GM12891 (cell line): ENCODE measurements around the gene STK24.
A peak's percentile ranks its signal among the peaks of the same experiment; 100 is the strongest.

ENCODE experiments used
- DNase-seq: peaks from one replicate; pipeline ENCODE4 v3.0.0; 2011; ENCODE audit warnings: low spot score; ENCODE audit not compliant: insufficient read length
- FAIRE-seq: peaks from 2 replicates; lab custom pipeline; 2011; peaks lifted over from hg19 to GRCh38; lab: Jason Lieb, UNC
- PAX5 ChIP-seq: IDR thresholded peaks from 2 replicates; pipeline ENCODE4 v1.6.1; 2011; ENCODE audit warnings: low read length, moderate library complexity, mild to moderate bottlenecking; ENCODE audit not compliant: insufficient read depth, severe bottlenecking
- POLR2A ChIP-seq: IDR thresholded peaks from 2 replicates; pipeline ENCODE4 v1.6.1; 2011; ENCODE audit warnings: low read depth, low read length, control low read depth
- POLR2AphosphoS5 ChIP-seq: IDR thresholded peaks from 2 replicates; pipeline ENCODE4 v1.6.1; 2011; ENCODE audit warnings: low read depth, low read length, control low read depth
- POU2F2 ChIP-seq: IDR thresholded peaks from 2 replicates; pipeline ENCODE4 v1.6.1; 2011; ENCODE audit warnings: low read depth, mild to moderate bottlenecking, control low read depth, low read length, moderate library complexity
- SPI1 ChIP-seq: IDR thresholded peaks from 2 replicates; pipeline ENCODE4 v1.6.1; 2011; ENCODE audit warnings: low read depth, low read length, control low read depth
- TAF1 ChIP-seq: IDR thresholded peaks from 2 replicates; pipeline ENCODE4 v1.6.1; 2011; ENCODE audit warnings: low read depth, low read length, control low read depth

STK24 gene

GRCh38 chr13:98459721-98460370 is 117.1 kb downstream of the STK24 start:
- DNase-seq (no peak), FAIRE-seq (no peak)
- no peak for TF ChIP-seq POLR2AphosphoS5

GRCh38 chr13:98459171-98459681 is 117.7 kb downstream of the STK24 start:
- TF ChIP-seq SPI1 = no peak
- TF ChIP-seq TAF1 = no peak
- no peak for TF ChIP-seq POLR2AphosphoS5
- TF ChIP-seq PAX5 = no peak
- TF ChIP-seq POLR2A = no peak
- TF ChIP-seq POU2F2 = no peak
- DNase-seq = no peak
- no peak for FAIRE-seq

- FAIRE-seq = no peak
- TF ChIP-seq PAX5 = no peak
- DNase-seq = no peak
These were observed 118.5 kb downstream of the STK24 start for GRCh38 chr13:98458431-98458830.

GRCh38 chr13:98457053-98457452 is 119.9 kb downstream of the STK24 start:
- DNase-seq (no peak), FAIRE-seq (no peak)
- TF ChIP-seq POLR2A = no peak
- no peak for TF ChIP-seq POLR2AphosphoS5
- no peak for TF ChIP-seq PAX5
- no peak for TF ChIP-seq TAF1
- TF ChIP-seq POU2F2 = no peak

- no peak for TF ChIP-seq POLR2AphosphoS5
- no peak for TF ChIP-seq POU2F2
- TF ChIP-seq SPI1 = no peak
- TF ChIP-seq PAX5 = no peak
- no peak for TF ChIP-seq POLR2A
- TF ChIP-seq TAF1 = no peak
- no peak for DNase-seq
- FAIRE-seq = no peak
These were observed 120.5 kb downstream of the STK24 start for GRCh38 chr13:98456413-98456845.

GRCh38 chr13:98454389-98454881 is 122.5 kb downstream of the STK24 start:
- FAIRE-seq (no peak), DNase-seq (no peak)
- TF ChIP-seq POLR2AphosphoS5 (no peak), SPI1 (no peak), POLR2A (no peak), POU2F2 (no peak), PAX5 (no peak), TAF1 (no peak)

GRCh38 chr13:98452851-98453843 is 123.8 kb downstream of the STK24 start:
- TF ChIP-seq SPI1 = no peak
- no peak for TF ChIP-seq POLR2AphosphoS5
- TF ChIP-seq TAF1 = no peak
- TF ChIP-seq PAX5 = no peak
- no peak for TF ChIP-seq POLR2A
- no peak for TF ChIP-seq POU2F2
- FAIRE-seq (peak; percentile 33), DNase-seq (no peak)

- FAIRE-seq (no peak), DNase-seq (no peak)
- TF ChIP-seq PAX5 (no peak), TAF1 (no peak), SPI1 (no peak), POU2F2 (no peak), POLR2AphosphoS5 (no peak), POLR2A (no peak)
These were observed 125.0 kb downstream of the STK24 start for GRCh38 chr13:98451676-98452470.
